GM15510 (cell line): ENCODE data around the gene TSPAN15.

Source experiments
- POLR2A ChIP-seq: IDR thresholded peaks from 3 replicates; pipeline ENCODE4 v1.6.1; 2011; ENCODE audit warnings: borderline replicate concordance; ENCODE audit not compliant: insufficient read length; ENCODE audit errors: extremely low read depth

TSPAN15 gene

GRCh38 chr10:69505636-69506318, 54.5 kb downstream of the TSPAN15 start:
- no peak for TF ChIP-seq POLR2A

- no peak for TF ChIP-seq POLR2A
Observed at GRCh38 chr10:69506487-69506833, 55.2 kb downstream of the TSPAN15 start.

DNA sequence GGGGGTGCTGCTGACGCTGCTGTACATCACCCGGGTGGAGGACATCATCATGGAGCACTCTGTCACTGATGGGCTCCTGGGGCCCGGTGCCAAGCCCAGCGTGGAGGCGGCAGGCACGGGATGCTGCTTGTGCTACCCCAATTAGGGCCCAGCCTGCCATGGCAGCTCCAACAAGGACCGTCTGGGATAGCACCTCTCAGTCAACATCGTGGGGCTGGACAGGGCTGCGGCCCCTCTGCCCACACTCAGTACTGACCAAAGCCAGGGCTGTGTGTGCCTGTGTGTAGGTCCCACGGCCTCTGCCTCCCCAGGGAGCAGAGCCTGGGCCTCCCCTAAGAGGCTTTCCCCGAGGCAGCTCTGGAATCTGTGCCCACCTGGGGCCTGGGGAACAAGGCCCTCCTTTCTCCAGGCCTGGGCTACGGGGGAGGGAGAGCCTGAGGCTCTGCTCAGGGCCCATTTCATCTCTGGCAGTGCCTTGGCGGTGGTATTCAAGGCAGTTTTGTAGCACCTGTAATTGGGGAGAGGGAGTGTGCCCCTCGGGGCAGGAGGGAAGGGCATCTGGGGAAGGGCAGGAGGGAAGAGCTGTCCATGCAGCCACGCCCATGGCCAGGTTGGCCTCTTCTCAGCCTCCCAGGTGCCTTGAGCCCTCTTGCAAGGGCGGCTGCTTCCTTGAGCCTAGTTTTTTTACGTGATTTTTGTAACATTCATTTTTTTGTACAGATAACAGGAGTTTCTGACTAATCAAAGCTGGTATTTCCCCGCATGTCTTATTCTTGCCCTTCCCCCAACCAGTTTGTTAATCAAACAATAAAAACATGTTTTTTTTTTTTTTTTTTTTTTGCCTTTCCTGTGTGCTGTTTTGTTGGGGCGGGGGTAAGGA, 55.8 kb downstream of the TSPAN15 start:
- no peak for TF ChIP-seq POLR2A

DNA sequence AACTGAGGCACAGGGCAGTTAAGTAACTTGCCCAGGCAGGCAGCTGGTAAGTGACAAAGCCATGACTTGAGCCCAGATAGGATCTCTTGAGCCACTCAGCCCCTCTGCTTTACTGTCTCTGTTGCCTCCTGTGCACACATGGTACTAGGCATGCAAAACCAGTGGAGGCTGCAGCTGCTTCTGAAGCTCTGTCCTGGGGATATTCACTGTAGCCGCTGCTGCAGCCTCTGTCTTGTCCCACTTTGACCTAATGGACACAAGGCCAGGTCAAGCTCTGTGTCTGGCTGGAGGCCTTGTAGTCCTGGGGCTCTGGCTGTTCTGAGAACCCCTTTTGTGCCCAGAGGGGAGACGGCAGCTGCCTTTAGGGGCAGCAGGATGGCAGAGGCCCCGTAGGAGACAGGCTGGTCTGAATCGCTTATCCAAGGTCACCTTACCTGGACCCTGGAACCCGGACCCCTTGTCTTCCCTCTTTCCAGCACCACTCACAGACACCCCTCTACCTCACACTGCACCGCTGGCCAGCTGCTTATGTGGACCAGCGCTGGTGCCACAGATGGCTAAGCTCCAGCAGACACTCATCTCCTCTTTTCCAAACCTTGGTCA, 57.6 kb downstream of the TSPAN15 start:
- no peak for TF ChIP-seq POLR2A

DNA sequence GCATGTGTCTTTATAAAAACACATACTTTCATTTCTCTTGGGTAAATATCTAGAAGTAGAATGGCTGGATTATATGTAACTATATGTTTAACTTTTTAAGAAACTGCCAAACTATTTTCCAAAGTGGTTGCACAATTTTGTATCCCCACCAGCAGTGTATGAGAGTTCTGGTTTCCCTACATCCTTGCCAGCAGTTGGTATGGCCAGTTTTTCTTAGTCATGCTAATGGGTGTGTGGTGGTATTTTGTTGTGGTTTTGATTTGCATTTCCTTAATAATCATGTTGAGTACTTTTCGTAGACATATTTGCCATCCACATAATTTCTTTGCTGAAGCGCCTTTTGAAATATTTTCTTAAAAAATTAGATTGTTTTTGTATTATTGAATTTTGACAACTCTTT, 61.6 kb downstream of the TSPAN15 start:
- no peak for TF ChIP-seq POLR2A

GRCh38 chr10:69513617-69514016, 62.4 kb downstream of the TSPAN15 start:
- no peak for TF ChIP-seq POLR2A

- TF ChIP-seq POLR2A, result no peak
Observed at GRCh38 chr10:69515699-69516259, 64.5 kb downstream of the TSPAN15 start.

DNA sequence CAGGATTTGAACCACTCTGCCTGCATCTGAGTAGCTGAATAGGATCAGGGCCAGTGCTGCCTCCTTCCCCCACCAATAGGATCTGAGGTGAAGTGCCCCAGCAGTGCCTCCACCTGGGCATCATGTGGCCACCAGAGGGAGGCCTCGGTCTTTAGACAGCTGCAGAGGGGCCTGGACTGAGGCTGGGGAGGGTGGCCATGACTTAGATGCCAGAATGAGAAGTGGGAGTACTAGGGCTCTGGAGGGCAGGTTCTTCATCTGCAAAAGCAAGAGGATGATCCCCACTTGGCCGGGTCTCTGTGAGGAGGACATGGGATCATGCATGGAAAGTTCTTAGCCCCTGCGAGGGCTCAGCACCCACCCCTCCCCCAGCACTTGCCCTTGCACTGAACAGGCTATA, 65.1 kb downstream of the TSPAN15 start:
- TF ChIP-seq POLR2A, result no peak

- TF ChIP-seq POLR2A, result no peak
Observed at GRCh38 chr10:69516796-69517195, 65.5 kb downstream of the TSPAN15 start.

GRCh38 chr10:69517271-69517848, 66.1 kb downstream of the TSPAN15 start:
- no peak for TF ChIP-seq POLR2A

GRCh38 chr10:69527961-69528360, 76.7 kb downstream of the TSPAN15 start:
- TF ChIP-seq POLR2A, result no peak

DNA sequence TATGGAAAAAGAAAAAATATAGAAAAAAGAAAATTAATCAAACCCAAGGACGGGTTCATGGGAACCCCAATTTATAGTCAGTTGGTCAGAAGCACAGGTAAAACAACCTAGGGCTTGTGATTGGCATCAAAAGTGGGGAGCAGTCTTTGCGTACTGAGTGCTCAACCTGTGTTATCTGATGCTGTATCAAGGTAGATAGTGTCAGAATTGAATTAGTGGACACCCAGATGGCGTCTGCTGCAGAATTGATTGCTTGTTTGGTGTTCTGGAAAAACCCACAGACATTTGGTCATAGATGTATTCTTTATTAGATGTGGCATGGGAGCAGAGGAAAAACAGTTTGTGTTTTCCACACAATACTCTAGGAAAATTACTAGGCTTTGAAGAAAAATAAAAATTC, 82.4 kb downstream of the TSPAN15 start:
- TF ChIP-seq POLR2A, result no peak

DNA sequence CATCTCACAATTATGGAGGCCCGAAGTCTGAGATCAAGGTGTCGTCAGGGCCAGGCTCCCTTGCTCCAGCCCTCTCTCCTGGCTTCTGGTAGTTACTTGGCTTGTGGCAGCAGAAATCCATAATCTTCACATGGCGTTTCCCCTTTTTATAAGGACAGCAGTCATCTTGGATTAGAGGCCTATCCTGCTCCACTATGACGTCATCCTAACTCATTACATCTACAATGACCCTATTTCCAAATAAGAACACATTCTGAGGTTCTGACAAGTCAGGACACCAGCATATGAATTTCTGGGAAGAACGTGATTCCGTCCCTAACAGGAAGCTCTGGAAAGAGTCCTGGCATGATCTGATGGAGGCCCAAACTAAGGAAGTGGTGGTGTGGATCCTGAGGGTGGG, 86.2 kb downstream of the TSPAN15 start:
- no peak for TF ChIP-seq POLR2A

DNA sequence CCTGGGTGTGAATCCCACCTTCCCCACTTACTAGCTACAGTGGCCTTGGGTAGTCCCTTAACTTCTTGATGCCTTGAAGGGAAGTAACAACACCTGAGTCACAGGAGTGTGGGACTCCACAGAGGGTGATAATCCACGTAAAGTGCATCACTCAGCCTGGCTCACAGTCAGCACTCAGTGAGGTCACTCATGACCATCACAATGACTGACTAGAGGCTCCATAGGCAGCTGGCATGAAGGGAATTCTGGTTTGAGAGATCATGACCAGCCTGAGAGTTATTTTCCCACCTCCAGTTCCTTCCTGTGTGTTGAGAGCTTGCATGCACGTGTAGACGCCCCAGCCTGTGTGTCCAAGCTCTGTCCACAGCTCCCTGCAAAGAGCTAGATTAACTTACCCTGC, 87.2 kb downstream of the TSPAN15 start:
- TF ChIP-seq POLR2A, result no peak

GRCh38 chr10:69541463-69541862, 90.2 kb downstream of the TSPAN15 start:
- no peak for TF ChIP-seq POLR2A
